ENCODE data around the gene DEDD2. TPM values are rescaled to one million over a fixed set of nuclear protein-coding genes. Genes with fewer than 3 reads are reported as not detected.

DEDD2 gene
- total and polyA plus RNA-seq, 2 donors (not counting 3 experiments of a cell fraction or from before 2014, with no cell fraction given) = 19.5 to 34.8 TPM

DNA sequence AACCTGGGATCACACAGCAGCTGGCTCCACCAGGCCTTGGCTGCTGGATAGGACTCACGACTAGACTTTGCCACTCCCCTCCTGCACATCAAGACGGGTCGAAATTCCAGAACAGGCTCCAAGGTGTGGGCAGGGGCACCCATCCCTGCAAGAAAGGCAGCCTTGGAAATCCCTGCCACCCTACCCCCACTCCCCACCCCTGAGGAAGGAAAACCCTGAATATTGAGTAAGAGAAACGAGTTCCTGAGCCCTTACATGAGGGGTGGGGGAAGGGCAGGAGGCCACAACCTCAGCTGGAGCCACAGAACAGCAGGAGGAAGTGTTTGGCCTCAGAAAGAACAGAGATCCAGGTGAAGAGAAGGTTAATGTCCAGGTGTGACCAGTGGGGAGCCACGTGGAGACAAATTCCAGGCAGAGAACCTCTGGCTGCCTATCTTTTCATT is 20.1 kb downstream of the DEDD2 start:
- no peak overlapping the region for H3K4me2 ChIP-seq (ENCODE audit: insufficient read depth, low read length)

More for the DNA sequence above, 20.1 kb downstream of the DEDD2 start:
- no TSS peak for BruUV-seq (replicated peaks)
- Histone ChIP-seq H3K79me2 (ENCODE audit: control insufficient read depth, insufficient read depth, low read length) (no peaks in the 10 kb centered on the region), H3K36me3 (ENCODE audit: control insufficient read depth in 2 of 2, extremely low read depth in 1 of 2, insufficient read depth in 2 of 2, low read length in 2 of 2) (peaks cover 0 to 33% of the 10 kb centered on the region in 2 experiments), H3K4me1 (ENCODE audit: control insufficient read depth, extremely low read depth, insufficient read depth, low read length) (no peaks in the 10 kb centered on the region), H3K9me1 (replicated peaks; ENCODE audit: control insufficient read depth, extremely low read depth, insufficient read depth, low read length) (no peaks in the 10 kb centered on the region), H2AFZ (ENCODE audit: low read depth, low read length) (no peak overlapping the region), H3K27me3 (ENCODE audit: control insufficient read depth in 2 of 2, insufficient read depth in 2 of 2, low read length in 2 of 2) (no peaks in the 10 kb centered on the region), H3K9me3 (replicated peaks; ENCODE audit: control insufficient read depth, insufficient read depth, low read length) (no peaks in the 10 kb centered on the region), H3K9ac (replicated peaks; ENCODE audit: extremely low read depth, insufficient read depth, low read length) (no peak overlapping the region), H4K20me1 (replicated peaks; ENCODE audit: control insufficient read depth, extremely low read depth, insufficient read depth, low read length) (no peaks in the 10 kb centered on the region), H3K4me3 (replicated peaks in 1 of 3; ENCODE audit: insufficient read depth in 1 of 3, low read depth in 1 of 3, low read length in 3 of 3) (no peak overlapping the region), H3K27ac (ENCODE audit: insufficient read depth, low read depth, low read length) (no peak overlapping the region)
- FAIRE-seq (no peak), DNase-seq (ENCODE audit: low read depth, low spot score) (no peak)
- dilution Hi-C loops (cut with MboI; ENCODE audit: extremely low pct_ligation_motif_present, low sequenced_read_pairs) = no loop called here
- TF ChIP-seq EZH2 (IDR thresholded peaks at IDR 0.05; ENCODE audit: borderline replicate concordance, low read depth, low read length, severe bottlenecking) (no peak), GATA2 (IDR thresholded peaks at IDR 0.05; ENCODE audit: insufficient read depth, insufficient read length, low read depth, low read length) (no peak), POLR2A (IDR thresholded peaks at IDR 0.05; ENCODE audit: low read depth, low read length) (no peak), POLR2AphosphoS5 (IDR thresholded peaks at IDR 0.05; ENCODE audit: insufficient read depth, low read depth, low read length) (no peak), JUN (IDR thresholded peaks at IDR 0.05; ENCODE audit: borderline replicate concordance, insufficient read depth, insufficient read length, low read depth) (no peak)
- TF ChIP-seq, protein P1, sequence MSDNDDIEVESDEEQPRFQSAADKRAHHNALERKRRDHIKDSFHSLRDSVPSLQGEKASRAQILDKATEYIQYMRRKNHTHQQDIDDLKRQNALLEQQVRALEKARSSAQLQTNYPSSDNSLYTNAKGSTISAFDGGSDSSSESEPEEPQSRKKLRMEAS (IDR thresholded peaks at IDR 0.05; ENCODE audit: insufficient read depth, insufficient read length) = no peak
- TF ChIP-seq, protein P2, sequence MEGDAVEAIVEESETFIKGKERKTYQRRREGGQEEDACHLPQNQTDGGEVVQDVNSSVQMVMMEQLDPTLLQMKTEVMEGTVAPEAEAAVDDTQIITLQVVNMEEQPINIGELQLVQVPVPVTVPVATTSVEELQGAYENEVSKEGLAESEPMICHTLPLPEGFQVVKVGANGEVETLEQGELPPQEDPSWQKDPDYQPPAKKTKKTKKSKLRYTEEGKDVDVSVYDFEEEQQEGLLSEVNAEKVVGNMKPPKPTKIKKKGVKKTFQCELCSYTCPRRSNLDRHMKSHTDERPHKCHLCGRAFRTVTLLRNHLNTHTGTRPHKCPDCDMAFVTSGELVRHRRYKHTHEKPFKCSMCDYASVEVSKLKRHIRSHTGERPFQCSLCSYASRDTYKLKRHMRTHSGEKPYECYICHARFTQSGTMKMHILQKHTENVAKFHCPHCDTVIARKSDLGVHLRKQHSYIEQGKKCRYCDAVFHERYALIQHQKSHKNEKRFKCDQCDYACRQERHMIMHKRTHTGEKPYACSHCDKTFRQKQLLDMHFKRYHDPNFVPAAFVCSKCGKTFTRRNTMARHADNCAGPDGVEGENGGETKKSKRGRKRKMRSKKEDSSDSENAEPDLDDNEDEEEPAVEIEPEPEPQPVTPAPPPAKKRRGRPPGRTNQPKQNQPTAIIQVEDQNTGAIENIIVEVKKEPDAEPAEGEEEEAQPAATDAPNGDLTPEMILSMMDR (IDR thresholded peaks at IDR 0.05; ENCODE audit: extremely low read depth in 1 of 2, insufficient read depth in 1 of 2, low read depth in 1 of 2, low read length in 2 of 2) = no peak
- ChIA-PET CTCF (interaction anchor here (0.7 to 1.7 kb wide), 2 partner anchors 17 to 21 kb away, joined by 3 to 5 read pairs; no protein-coding TSS in a partner anchor), POLR2A (interaction anchor here (0.6 kb wide), 1 partner anchor 30 kb away, joined by 4 read pairs; no protein-coding TSS in a partner anchor)
- intact Hi-C loops (cut with micrococcal nuclease) = no loop called here

Measured in endothelial cell of umbilical vein (primary cell).